ENCODE results near the gene PPP1R36.
"Not testable (repeated sequence)": the region's sequence is repeated elsewhere in the genome, so short reads cannot be mapped to it uniquely, and the experiment has no call there.

PPP1R36 gene

GRCh38 chr14:64612971-64613666 is 63.4 kb downstream of the PPP1R36 start:
- no peak for DNase-seq (ENCODE audit: low spot score)

GRCh38 chr14:64614166-64614565 is 64.4 kb downstream of the PPP1R36 start:
- no peak for DNase-seq (ENCODE audit: low spot score)

DNA sequence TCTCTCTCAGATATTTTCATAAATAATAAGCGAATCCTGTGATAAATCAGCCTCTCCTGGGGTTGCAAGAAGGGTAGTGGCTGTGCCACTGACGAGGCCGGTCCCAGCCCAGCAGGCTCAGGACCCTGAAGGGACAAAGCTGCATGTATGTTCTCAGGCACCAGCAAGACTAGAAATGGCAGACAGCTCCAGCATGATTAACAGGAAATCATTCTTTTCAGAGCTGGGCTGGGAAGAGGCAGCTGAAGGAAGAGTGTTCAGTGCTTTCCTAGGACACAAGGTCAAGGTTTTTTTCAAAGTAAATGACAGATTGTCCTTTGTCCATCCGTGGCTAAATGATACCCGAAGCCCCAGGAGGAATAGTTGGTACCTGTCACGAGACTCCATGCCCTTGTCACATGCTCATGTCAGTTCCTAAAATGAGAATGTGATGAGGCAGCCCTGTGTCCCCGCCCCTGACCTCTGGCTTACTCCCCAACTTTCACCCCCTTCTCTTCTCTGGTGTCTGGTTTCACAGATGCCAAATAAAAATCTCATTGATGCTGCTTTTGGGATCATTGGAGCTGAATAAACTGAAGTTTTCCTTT is 65.1 kb downstream of the PPP1R36 start:
- DNase-seq (ENCODE audit: low spot score), result no peak

- DNase-seq (ENCODE audit: low spot score), result not testable (repeated sequence)
Measured at GRCh38 chr14:64617872-64618408, 68.2 kb downstream of the PPP1R36 start.

GRCh38 chr14:64620910-64621309 is 71.1 kb downstream of the PPP1R36 start:
- no peak for DNase-seq (ENCODE audit: low spot score)

- no peak for DNase-seq (ENCODE audit: low spot score)
Measured at GRCh38 chr14:64623554-64624165, 73.9 kb downstream of the PPP1R36 start.

- DNase-seq (ENCODE audit: low spot score), result no peak
Measured at GRCh38 chr14:64625386-64626232, 75.8 kb downstream of the PPP1R36 start.

- no peak for DNase-seq (ENCODE audit: low spot score)
Measured at GRCh38 chr14:64628940-64629408, 79.2 kb downstream of the PPP1R36 start.

GRCh38 chr14:64630778-64631177 is 81.0 kb downstream of the PPP1R36 start:
- DNase-seq (ENCODE audit: low spot score), result no peak

DNA sequence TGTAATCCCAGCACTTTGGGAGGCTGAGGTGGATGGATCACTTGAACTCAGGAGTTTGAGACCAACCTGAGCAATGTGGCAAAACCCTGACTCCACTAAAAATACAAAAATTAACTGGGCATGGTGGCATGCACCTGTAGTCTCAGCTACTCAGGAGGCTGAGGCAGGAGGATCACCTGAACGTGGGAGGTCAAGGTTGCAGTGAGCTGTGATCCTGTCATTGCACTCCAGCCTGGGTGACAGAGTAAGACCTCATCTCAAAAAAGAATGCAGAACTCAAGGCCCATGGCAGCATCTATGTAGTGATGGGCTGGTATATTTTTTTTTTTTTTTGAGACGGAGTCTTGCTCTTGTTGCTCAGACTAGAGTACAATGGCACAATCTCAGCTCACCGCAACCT is 81.5 kb downstream of the PPP1R36 start:
- not testable (repeated sequence) for DNase-seq (ENCODE audit: low spot score)

DNA sequence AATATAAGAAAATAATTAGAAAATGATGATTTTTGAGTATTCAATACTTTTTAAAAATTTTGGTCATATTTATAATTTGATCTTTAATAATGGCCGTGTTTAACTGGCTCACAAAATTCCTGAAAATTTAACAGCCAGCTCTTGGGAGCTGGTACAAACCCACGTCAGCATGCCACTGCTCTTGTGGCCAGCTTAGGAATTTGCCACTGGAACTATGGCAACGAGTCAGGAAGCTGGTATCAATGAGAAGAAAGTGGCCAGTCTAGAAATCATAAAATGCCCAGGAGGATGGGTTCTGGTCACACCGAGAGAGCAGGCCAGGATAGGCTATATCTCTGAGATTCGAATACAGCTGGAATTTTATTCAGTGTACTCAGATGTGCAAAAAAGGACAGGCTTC is 82.3 kb downstream of the PPP1R36 start:
- no peak for DNase-seq (ENCODE audit: low spot score)

DNA sequence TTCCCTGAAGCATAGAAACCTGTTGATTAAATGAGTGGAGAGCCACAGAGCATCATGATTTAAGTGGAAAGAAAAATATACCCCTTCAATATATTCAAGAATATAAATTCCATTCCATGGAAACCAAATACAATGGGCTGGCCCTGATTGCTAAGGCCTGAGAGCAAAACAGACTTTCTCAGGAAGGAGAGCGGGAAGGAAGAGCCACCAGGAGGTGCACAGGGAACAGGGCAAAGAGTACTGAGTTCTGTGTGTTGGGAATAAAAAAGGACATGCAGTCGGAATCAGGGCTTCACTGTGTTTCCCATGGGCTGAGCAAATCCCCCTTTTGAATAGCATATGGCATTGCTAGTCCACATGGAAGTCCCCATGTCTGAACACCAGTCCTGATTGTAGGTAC is 84.8 kb downstream of the PPP1R36 start:
- DNase-seq (ENCODE audit: low spot score), result no peak

- DNase-seq (ENCODE audit: low spot score), result peak; percentile 62
Measured at GRCh38 chr14:64636208-64636979, 86.6 kb downstream of the PPP1R36 start.

GRCh38 chr14:64636980-64637429 is 87.2 kb downstream of the PPP1R36 start:
- no peak for DNase-seq (ENCODE audit: low spot score)

DNA sequence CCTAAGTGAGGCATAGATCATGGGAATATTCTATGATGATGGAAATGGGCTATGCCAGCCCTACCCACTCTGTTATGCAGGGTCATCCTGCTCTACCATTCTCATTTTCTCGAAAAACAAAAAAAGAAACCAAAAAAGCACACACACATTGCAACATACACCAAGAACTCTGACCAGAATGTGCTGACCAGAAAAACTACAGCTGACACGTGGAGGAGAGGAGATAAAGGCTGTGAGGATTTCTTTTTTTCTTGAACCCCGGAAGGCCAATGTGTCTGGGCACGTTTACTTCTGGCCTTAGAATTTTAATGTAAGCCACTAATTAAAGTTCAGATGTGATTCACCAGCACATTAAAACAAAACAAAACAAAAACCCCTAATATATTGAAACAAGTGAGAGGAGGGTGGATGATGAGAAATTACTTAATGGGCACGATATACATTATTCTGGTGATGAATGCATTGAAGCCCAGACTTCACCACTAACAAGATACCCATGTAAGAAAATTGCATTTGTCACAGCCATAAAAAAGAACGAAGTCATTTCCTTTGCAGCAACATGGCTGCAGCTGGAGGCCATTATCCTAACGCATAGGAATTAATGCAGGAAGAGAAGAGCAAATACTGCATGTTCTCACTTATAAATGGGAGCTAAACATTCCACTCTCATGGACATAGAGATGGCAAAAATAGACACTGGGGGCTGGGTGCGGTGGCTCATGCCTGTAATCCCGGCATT is 88.1 kb downstream of the PPP1R36 start:
- DNase-seq (ENCODE audit: low spot score), result no peak

DNA sequence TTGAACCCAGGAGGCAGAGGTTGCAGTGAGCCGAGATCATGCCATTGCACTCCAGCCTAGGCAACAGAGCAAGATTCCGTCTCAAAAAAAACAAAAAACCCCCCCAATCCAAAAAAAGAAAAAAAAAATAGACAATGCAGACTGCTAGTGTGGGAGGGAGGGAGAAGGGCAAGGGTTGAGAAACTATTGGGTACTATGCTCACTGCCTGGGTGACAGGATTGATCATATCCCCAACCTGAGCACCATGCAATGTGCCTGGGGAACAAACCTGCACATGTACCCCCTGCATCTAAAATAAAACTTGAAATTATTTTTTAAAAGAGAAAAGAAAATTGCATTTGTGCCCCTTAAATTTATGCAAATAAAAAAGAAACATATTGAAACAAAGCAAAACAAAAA is 88.9 kb downstream of the PPP1R36 start:
- DNase-seq (ENCODE audit: low spot score), result no peak
